Panc1 (cell line): ENCODE measurements around the gene OSBPL9. TPM values are rescaled to one million over a fixed set of nuclear protein-coding genes. Genes with fewer than 3 reads are reported as not detected.

Source experiments
- ATAC-seq: fragments of 200-7000 bp; cut with Tn5 transposase; 2 replicates; pipeline ENCODE4 v1.9.1; 2020; ENCODE audit warnings: mild to moderate bottlenecking, moderate library complexity
- BruUV-seq: library from RNA; stranded (reverse); fragments of 400-500 nt; replicated peaks from 2 replicates; lab custom pipeline; 2021; lab: Mats Ljungman, UMichigan
- CTCF ChIA-PET: fragments of 300-600 bp; sonication (Branson Sonifier 250); formaldehyde crosslinking; loops from one replicate; lab custom pipeline; 2022; ENCODE audit warnings: antibody characterized with exemption; lab: Charles Lee
- POLR2A ChIA-PET: fragments of 300-600 bp; sonication (Branson Sonifier 250); formaldehyde crosslinking; loops from one replicate; lab custom pipeline; 2022; ENCODE audit warnings: antibody characterized with exemption; lab: Charles Lee
- DNase-seq: peaks from one replicate; pipeline ENCODE4 v3.0.0-alpha.2; 2010; ENCODE audit warnings: low read depth, low spot score
- H3K27ac ChIP-seq: 2 replicates; pipeline ENCODE4 v1.5.1; 2011; ENCODE audit warnings: mild to moderate bottlenecking, low read length, inconsistent platforms
- H3K27me3 ChIP-seq: fragments of 200-500 bp; sonication (Bioruptor generic); 2 replicates; pipeline ENCODE4 v1.6.0; 2014; ENCODE audit warnings: low read length, inconsistent platforms; ENCODE audit not compliant: control insufficient read depth, insufficient read depth
- H3K36me3 ChIP-seq: fragments of 200-500 bp; sonication (Bioruptor generic); 2 replicates; pipeline ENCODE4 v1.5.1; 2014; ENCODE audit warnings: inconsistent platforms, mild to moderate bottlenecking, low read length, moderate library complexity; ENCODE audit not compliant: control insufficient read depth, insufficient read depth
- H3K4me1 ChIP-seq: 2 replicates; pipeline ENCODE4 v1.5.1; 2011; ENCODE audit warnings: inconsistent platforms, mild to moderate bottlenecking, low read length, moderate library complexity; ENCODE audit not compliant: control insufficient read depth, insufficient read depth
- H3K4me3 ChIP-seq, 2 experiments: 2 replicates each; pipeline ENCODE4 v1.5.1; 2011 to 2012; ENCODE audit warnings: low read depth in 2 of 2, low read length in 2 of 2, mild to moderate bottlenecking in 2 of 2, inconsistent platforms in 1 of 2, moderate library complexity in 1 of 2
- H3K9me3 ChIP-seq: fragments of 200-500 bp; sonication (Bioruptor generic); 2 replicates; pipeline ENCODE4 v1.5.1; 2014; ENCODE audit warnings: low read depth, mild to moderate bottlenecking, inconsistent platforms, low read length, moderate library complexity; ENCODE audit not compliant: control insufficient read depth, insufficient read depth
- POLR2AphosphoS5 ChIP-seq: IDR thresholded peaks from 2 replicates; pipeline ENCODE4 v1.6.1; 2012; ENCODE audit warnings: mild to moderate bottlenecking, low read depth, low read length, moderate library complexity
- SIN3A ChIP-seq: IDR thresholded peaks from 2 replicates; pipeline ENCODE4 v1.6.1; 2012; ENCODE audit warnings: low read depth, mild to moderate bottlenecking, low read length, moderate library complexity, borderline replicate concordance; ENCODE audit not compliant: insufficient read depth
- TCF7L2 ChIP-seq: IDR thresholded peaks from 2 replicates; pipeline ENCODE4 v1.6.1; 2011; ENCODE audit warnings: mild to moderate bottlenecking, low read depth, low read length, inconsistent platforms
- in situ Hi-C: cut with HindIII; loops from 2 replicates; pipeline ENCODE4 v1.10.0; 2016; ENCODE audit warnings: low sequenced_read_pairs, low pct_unique_long_range_greater_than_20kb
- intact Hi-C: fragments of 100-400 bp; cut with micrococcal nuclease; formaldehyde crosslinking; loops from one replicate; pipeline ENCODE4 v1.10.0; 2022; ENCODE audit not compliant: unreplicated experiment
- total RNA-seq: library from RNA; stranded (reverse); gene quantifications from one replicate; pipeline ENCODE4 v1.2.1, GENCODE V29; 2021; ENCODE audit not compliant: unreplicated experiment
- TF ChIP-seq, protein P1 (sequence below): fragments of 450-650 bp; IDR thresholded peaks from 2 replicates; pipeline ENCODE4 v1.5.1; 2017; ENCODE audit warnings: mild to moderate bottlenecking
- TF ChIP-seq, protein P2 (sequence below), 2 experiments: IDR thresholded peaks; 2 replicates each; pipeline ENCODE4 v1.6.1; 2011 to 2012; ENCODE audit warnings: low read depth in 2 of 2, control low read depth in 1 of 2, low read length in 1 of 2, mild to moderate bottlenecking in 1 of 2, moderate library complexity in 1 of 2; ENCODE audit not compliant: insufficient read depth in 1 of 2

OSBPL9 gene
- total RNA-seq, 1 experiment from 2014 or later, result 85.5 TPM

DNA sequence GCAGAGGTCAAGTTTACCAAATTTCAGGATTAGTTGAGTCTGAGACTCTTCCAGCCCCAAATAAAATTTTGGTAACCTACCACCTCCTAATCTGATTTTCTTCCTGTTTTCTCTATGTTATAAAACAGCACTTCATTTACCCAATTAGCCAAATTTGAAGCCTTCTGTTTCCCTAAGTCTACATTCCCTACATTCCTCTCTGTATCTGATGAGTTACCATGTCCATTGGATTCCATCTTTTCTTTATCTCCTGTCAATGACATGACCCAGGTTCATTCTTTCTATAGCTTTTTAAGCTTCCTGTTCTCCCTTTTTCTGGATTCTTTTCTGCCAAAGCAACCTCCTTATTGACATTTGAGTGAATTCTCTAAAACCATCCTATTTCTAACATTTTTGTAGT lies 72.8 kb downstream of the OSBPL9 start:
- CTCF ChIA-PET, result no interaction called here
- no peaks in the 10 kb centered on the region for H3K36me3 ChIP-seq
- ATAC-seq, result no peak
- TF ChIP-seq, protein P1, sequence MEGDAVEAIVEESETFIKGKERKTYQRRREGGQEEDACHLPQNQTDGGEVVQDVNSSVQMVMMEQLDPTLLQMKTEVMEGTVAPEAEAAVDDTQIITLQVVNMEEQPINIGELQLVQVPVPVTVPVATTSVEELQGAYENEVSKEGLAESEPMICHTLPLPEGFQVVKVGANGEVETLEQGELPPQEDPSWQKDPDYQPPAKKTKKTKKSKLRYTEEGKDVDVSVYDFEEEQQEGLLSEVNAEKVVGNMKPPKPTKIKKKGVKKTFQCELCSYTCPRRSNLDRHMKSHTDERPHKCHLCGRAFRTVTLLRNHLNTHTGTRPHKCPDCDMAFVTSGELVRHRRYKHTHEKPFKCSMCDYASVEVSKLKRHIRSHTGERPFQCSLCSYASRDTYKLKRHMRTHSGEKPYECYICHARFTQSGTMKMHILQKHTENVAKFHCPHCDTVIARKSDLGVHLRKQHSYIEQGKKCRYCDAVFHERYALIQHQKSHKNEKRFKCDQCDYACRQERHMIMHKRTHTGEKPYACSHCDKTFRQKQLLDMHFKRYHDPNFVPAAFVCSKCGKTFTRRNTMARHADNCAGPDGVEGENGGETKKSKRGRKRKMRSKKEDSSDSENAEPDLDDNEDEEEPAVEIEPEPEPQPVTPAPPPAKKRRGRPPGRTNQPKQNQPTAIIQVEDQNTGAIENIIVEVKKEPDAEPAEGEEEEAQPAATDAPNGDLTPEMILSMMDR, result no peak
- TF ChIP-seq POLR2AphosphoS5 (no peak), SIN3A (no peak), TCF7L2 (no peak)
- TF ChIP-seq, protein P2, sequence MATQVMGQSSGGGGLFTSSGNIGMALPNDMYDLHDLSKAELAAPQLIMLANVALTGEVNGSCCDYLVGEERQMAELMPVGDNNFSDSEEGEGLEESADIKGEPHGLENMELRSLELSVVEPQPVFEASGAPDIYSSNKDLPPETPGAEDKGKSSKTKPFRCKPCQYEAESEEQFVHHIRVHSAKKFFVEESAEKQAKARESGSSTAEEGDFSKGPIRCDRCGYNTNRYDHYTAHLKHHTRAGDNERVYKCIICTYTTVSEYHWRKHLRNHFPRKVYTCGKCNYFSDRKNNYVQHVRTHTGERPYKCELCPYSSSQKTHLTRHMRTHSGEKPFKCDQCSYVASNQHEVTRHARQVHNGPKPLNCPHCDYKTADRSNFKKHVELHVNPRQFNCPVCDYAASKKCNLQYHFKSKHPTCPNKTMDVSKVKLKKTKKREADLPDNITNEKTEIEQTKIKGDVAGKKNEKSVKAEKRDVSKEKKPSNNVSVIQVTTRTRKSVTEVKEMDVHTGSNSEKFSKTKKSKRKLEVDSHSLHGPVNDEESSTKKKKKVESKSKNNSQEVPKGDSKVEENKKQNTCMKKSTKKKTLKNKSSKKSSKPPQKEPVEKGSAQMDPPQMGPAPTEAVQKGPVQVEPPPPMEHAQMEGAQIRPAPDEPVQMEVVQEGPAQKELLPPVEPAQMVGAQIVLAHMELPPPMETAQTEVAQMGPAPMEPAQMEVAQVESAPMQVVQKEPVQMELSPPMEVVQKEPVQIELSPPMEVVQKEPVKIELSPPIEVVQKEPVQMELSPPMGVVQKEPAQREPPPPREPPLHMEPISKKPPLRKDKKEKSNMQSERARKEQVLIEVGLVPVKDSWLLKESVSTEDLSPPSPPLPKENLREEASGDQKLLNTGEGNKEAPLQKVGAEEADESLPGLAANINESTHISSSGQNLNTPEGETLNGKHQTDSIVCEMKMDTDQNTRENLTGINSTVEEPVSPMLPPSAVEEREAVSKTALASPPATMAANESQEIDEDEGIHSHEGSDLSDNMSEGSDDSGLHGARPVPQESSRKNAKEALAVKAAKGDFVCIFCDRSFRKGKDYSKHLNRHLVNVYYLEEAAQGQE (IDR thresholded peaks at IDR 0.05; ENCODE audit: insufficient read depth in 1 of 2, low read depth in 2 of 2, low read length in 1 of 2), result no peak
- peaks cover 21% of the 10 kb centered on the region for H3K4me1 ChIP-seq
- no TSS peak for BruUV-seq
- no peaks in the 10 kb centered on the region for H3K27me3 ChIP-seq
- POLR2A ChIA-PET, result no interaction called here
- no peaks in the 10 kb centered on the region for H3K9me3 ChIP-seq
- H3K27ac ChIP-seq, result no peak overlapping the region; the same call in 1 of the 2 replicates
- in situ Hi-C loops (no loop called here), intact Hi-C loops (no loop called here)
- no peak overlapping the region for H3K4me3 ChIP-seq
- no peak for DNase-seq

DNA sequence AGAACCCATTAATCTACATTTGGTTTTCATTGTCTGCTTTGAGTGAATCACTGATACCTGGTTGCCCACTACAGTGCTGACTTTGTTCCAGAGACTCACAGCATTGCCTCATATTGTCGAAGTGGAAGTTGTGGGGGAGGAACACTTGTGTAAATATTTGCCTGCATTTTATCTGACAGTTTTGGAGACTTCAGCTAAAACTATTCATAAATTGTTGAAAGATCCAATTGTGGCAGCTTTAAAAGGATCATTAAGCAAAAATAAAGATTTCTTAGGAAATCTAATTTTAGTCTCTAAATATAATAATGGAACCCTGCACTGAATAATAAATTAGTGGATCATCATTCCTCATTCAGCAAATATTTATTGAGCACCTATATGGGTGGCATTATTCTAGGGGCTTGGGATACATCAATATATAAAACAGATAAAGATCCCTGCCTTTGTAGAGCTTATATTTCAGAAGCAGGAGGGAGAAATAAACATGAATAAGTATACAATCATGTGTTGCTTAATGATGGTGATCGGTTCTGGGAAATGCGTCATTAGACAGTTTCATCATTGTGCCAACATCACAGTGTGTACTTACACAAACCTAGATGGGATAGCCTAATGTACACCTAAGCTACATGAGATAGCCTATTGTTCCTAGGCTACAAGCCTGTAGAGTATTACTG lies 73.5 kb downstream of the OSBPL9 start:
- BruUV-seq, result no TSS peak

More for the DNA sequence above, 73.5 kb downstream of the OSBPL9 start:
- POLR2A ChIA-PET, result interaction anchor here (0.6 kb wide), 1 partner anchor 155 kb away, joined by 4 read pairs; no protein-coding TSS in a partner anchor
- in situ Hi-C loops, result no loop called here
- TF ChIP-seq SIN3A (no peak), TCF7L2 (no peak), POLR2AphosphoS5 (no peak)
- TF ChIP-seq, protein P1, result no peak
- TF ChIP-seq, protein P2 (IDR thresholded peaks at IDR 0.05; ENCODE audit: insufficient read depth in 1 of 2, low read depth in 2 of 2, low read length in 1 of 2), result no peak
- Histone ChIP-seq H3K4me1 (peaks cover 21% of the 10 kb centered on the region), H3K27ac (peak overlapping the region; percentile 26; the same call in 1 of the 2 replicates), H3K27me3 (no peaks in the 10 kb centered on the region), H3K4me3 (no peak overlapping the region), H3K9me3 (no peaks in the 10 kb centered on the region), H3K36me3 (no peaks in the 10 kb centered on the region)
- intact Hi-C loops, result no loop called here
- ATAC-seq (peak; percentile 85), DNase-seq (peak; percentile 92)
- CTCF ChIA-PET, result no interaction called here
